Loucy (cell line): Measurements from ENCODE around the gene ILDR1.

Experiments used
- CTCF ChIP-seq: fragments of 200-600 bp; sonication (generic); conservative IDR thresholded peaks from 2 replicates; pipeline ENCODE4 v1.5.1; 2014; ENCODE audit warnings: mild to moderate bottlenecking, antibody characterized with exemption, low read length
- EZH2phosphoT487 ChIP-seq: fragments of 200-600 bp; IDR thresholded peaks from 2 replicates; pipeline ENCODE4 v1.6.1; 2018; ENCODE audit warnings: antibody characterized with exemption, mild to moderate bottlenecking, moderate library complexity, borderline replicate concordance

- TF ChIP-seq CTCF: no peak
- TF ChIP-seq EZH2phosphoT487: no peak
Measured at GRCh38 chr3:122060040-122060698, 38.1 kb upstream of the ILDR1 start.
